Measurements from ENCODE around the gene NEK7. TPM values are rescaled to one million over a fixed set of nuclear protein-coding genes. Genes with fewer than 3 reads are reported as not detected.

Gene NEK7
- total and polyA plus RNA-seq, 2 donors (not counting 1 experiment from before 2014, with no cell fraction given): 8.1 to 75.4 TPM

DNA sequence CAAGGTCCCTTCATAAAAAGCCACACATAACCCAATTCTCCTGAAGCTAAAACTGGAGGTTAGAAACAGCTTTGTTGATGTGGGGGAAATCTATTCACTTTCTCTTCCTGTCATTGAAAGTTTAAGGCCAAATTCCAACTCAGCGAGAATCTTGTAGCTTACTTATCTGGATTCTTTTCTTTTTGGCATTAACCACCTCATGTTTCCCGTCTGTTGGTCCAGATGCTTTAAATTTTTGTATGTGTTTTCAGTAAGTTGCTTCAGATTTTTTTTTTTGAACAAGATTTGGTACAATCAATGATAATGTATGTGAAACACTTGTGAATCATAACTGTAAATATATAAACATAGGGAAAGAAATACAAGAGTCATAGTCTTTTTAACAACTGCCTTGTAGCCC lies 33.7 kb upstream of the NEK7 start:
- Histone ChIP-seq H3K9me3 (ENCODE audit: control extremely low read depth in 1 of 3, control insufficient read depth in 2 of 3, insufficient read depth in 1 of 3, low read length in 2 of 3) (no peaks in the 10 kb centered on the region), H3K36me3 (replicated peaks in 1 of 2; ENCODE audit: control extremely low read depth in 1 of 2, control insufficient read depth in 1 of 2, extremely low read depth in 1 of 2, insufficient read depth in 2 of 2, low read length in 1 of 2) (no peaks in the 10 kb centered on the region), H3K4me1 (ENCODE audit: control insufficient read depth in 2 of 2, insufficient read depth in 2 of 2, low read length in 2 of 2) (no peaks in the 10 kb centered on the region), H4K20me1 (ENCODE audit: control insufficient read depth, insufficient read depth, low read length, poor library complexity, severe bottlenecking) (no peaks in the 10 kb centered on the region), H3K79me2 (ENCODE audit: control insufficient read depth, insufficient read depth, low read length) (no peaks in the 10 kb centered on the region), H3K27ac (ENCODE audit: low read length in 2 of 2) (no peak overlapping the region), H3K9ac (ENCODE audit: low read length) (no peak overlapping the region), H3K27me3 (replicated peaks in 1 of 4; ENCODE audit: control extremely low read depth in 1 of 4, control insufficient read depth in 3 of 4, insufficient read depth in 4 of 4, low read length in 3 of 4) (no peaks in the 10 kb centered on the region), H3K4me2 (replicated peaks; ENCODE audit: low read depth, low read length, poor library complexity, severe bottlenecking) (no peak overlapping the region), H2AFZ (ENCODE audit: insufficient read depth, low read depth, low read length, poor library complexity, severe bottlenecking) (no peak overlapping the region), H3K4me3 (ENCODE audit: control extremely low read depth in 1 of 5, extremely low read depth in 1 of 5, insufficient read depth in 1 of 5, low read depth in 2 of 5, low read length in 4 of 5) (no peak overlapping the region)
- Mint-ChIP-seq H3K4me3 (no peak overlapping the region), H3K27me3 (peaks cover 3% of the 10 kb centered on the region), H3K27ac (no peak overlapping the region), H3K4me1 (no peaks in the 10 kb centered on the region), H3K9me3 (ENCODE audit: insufficient read depth) (no peaks in the 10 kb centered on the region)
- DNase-seq: no peak
- no CpG with 5 or more reads among the region's 2 CpGs for WGBS (ENCODE audit: insufficient coverage)
- ATAC-seq (ENCODE audit: low read depth): no peak
- ChIA-PET POLR2A (no interaction called here), CTCF (no interaction called here)
- TF ChIP-seq, protein P1, sequence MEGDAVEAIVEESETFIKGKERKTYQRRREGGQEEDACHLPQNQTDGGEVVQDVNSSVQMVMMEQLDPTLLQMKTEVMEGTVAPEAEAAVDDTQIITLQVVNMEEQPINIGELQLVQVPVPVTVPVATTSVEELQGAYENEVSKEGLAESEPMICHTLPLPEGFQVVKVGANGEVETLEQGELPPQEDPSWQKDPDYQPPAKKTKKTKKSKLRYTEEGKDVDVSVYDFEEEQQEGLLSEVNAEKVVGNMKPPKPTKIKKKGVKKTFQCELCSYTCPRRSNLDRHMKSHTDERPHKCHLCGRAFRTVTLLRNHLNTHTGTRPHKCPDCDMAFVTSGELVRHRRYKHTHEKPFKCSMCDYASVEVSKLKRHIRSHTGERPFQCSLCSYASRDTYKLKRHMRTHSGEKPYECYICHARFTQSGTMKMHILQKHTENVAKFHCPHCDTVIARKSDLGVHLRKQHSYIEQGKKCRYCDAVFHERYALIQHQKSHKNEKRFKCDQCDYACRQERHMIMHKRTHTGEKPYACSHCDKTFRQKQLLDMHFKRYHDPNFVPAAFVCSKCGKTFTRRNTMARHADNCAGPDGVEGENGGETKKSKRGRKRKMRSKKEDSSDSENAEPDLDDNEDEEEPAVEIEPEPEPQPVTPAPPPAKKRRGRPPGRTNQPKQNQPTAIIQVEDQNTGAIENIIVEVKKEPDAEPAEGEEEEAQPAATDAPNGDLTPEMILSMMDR (IDR thresholded peaks at IDR 0.05): no peak
- no peak for TF ChIP-seq EZH2 (IDR thresholded peaks at IDR 0.05; ENCODE audit: borderline replicate concordance, insufficient read depth, low read depth, low read length, poor library complexity, severe bottlenecking)
- intact Hi-C loops (cut with micrococcal nuclease): no loop called here

DNA sequence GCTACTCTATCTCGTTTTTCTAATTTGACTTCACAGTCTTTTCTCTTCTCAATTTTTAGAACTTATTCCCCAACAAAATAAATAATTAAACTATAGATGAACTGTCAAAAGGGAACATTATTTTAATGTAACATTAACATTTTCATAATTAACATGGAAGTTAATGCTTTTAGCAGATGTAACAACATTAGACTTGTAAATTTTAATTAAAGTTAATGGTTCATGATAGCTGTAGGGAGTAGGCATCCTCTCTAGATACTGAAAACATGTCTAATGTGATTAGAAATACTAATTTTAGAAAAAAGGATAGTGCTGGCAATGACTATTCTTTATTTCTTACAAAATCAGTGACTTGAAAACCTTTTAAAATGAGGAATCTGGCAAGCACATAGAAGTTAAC lies 32.1 kb upstream of the NEK7 start:
- no peaks in the 10 kb centered on the region for H3K79me2 ChIP-seq (ENCODE audit: control insufficient read depth, insufficient read depth, low read length)
- peaks cover 3% of the 10 kb centered on the region for H3K27me3 Mint-ChIP-seq

More for the DNA sequence above, 32.1 kb upstream of the NEK7 start:
- ATAC-seq (ENCODE audit: low read depth) (no peak), DNase-seq (no peak)
- no peak overlapping the region for H3K27ac ChIP-seq (ENCODE audit: low read length in 2 of 2)
- no peaks in the 10 kb centered on the region for H3K27me3 ChIP-seq (replicated peaks in 1 of 4; ENCODE audit: control extremely low read depth in 1 of 4, control insufficient read depth in 3 of 4, insufficient read depth in 4 of 4, low read length in 3 of 4)
- H2AFZ ChIP-seq (ENCODE audit: insufficient read depth, low read depth, low read length, poor library complexity, severe bottlenecking): no peak overlapping the region
- H3K36me3 ChIP-seq (replicated peaks in 1 of 2; ENCODE audit: control extremely low read depth in 1 of 2, control insufficient read depth in 1 of 2, extremely low read depth in 1 of 2, insufficient read depth in 2 of 2, low read length in 1 of 2): no peaks in the 10 kb centered on the region
- Mint-ChIP-seq H3K27ac (no peak overlapping the region), H3K4me3 (no peak overlapping the region), H3K4me1 (no peaks in the 10 kb centered on the region), H3K9me3 (ENCODE audit: insufficient read depth) (no peaks in the 10 kb centered on the region)
- H4K20me1 ChIP-seq (ENCODE audit: control insufficient read depth, insufficient read depth, low read length, poor library complexity, severe bottlenecking): no peaks in the 10 kb centered on the region
- H3K4me1 ChIP-seq (ENCODE audit: control insufficient read depth in 2 of 2, insufficient read depth in 2 of 2, low read length in 2 of 2): no peaks in the 10 kb centered on the region
- intact Hi-C loops (cut with micrococcal nuclease): no loop called here
- TF ChIP-seq EZH2 (IDR thresholded peaks at IDR 0.05; ENCODE audit: borderline replicate concordance, insufficient read depth, low read depth, low read length, poor library complexity, severe bottlenecking): no peak
- TF ChIP-seq, protein P1 (IDR thresholded peaks at IDR 0.05): no peak
- no CpG with 5 or more reads among the region's 1 CpG for WGBS (ENCODE audit: insufficient coverage)
- no peak overlapping the region for H3K9ac ChIP-seq (ENCODE audit: low read length)
- no peak overlapping the region for H3K4me3 ChIP-seq (ENCODE audit: control extremely low read depth in 1 of 5, extremely low read depth in 1 of 5, insufficient read depth in 1 of 5, low read depth in 2 of 5, low read length in 4 of 5)
- ChIA-PET POLR2A (no interaction called here), CTCF (no interaction called here)
- H3K9me3 ChIP-seq (ENCODE audit: control extremely low read depth in 1 of 3, control insufficient read depth in 2 of 3, insufficient read depth in 1 of 3, low read length in 2 of 3): no peaks in the 10 kb centered on the region
- no peak overlapping the region for H3K4me2 ChIP-seq (replicated peaks; ENCODE audit: low read depth, low read length, poor library complexity, severe bottlenecking)

Measured in B cell (primary cell).